HepG2 (cell line): Measurements from ENCODE around the gene SOX12. TPM values are rescaled to one million over a fixed set of nuclear protein-coding genes. Genes with fewer than 3 reads are reported as not detected.

Experiments used
- ARNT2 ChIP-seq: sonication (generic); formaldehyde crosslinking; IDR thresholded peaks from 2 replicates; pipeline ENCODE4 v1.8.0; 2022; ENCODE audit warnings: mild to moderate bottlenecking, low read depth, missing genetic modification reagents, moderate library complexity
- ARNTL ChIP-seq: sonication (generic); formaldehyde crosslinking; IDR thresholded peaks from 2 replicates; pipeline ENCODE4 v1.4.0; 2020; ENCODE audit warnings: mild to moderate bottlenecking, missing genetic modification reagents
- CHD4 ChIP-seq: fragments of 200-600 bp; sonication (generic); IDR thresholded peaks from 2 replicates; pipeline ENCODE4 v1.7.0; 2017; ENCODE audit warnings: mild to moderate bottlenecking, low read length, borderline replicate concordance
- FOXA3 ChIP-seq: IDR thresholded peaks from 2 replicates; pipeline ENCODE4 v1.6.1; 2016; ENCODE audit warnings: missing genetic modification reagents, missing compliant biosample characterization
- FOXM1 ChIP-seq: sonication (generic); formaldehyde crosslinking; IDR thresholded peaks from 2 replicates; pipeline ENCODE4 v1.5.0; 2020; ENCODE audit warnings: missing genetic modification reagents
- GABPA ChIP-seq, 2 experiments: IDR thresholded peaks; 2 replicates each; pipeline ENCODE4 v1.6.1; 2011 to 2016; ENCODE audit warnings: low read depth in 2 of 2, low read length in 1 of 2, missing biosample characterization in 1 of 2, missing genetic modification characterization in 1 of 2
- GABPB1 ChIP-seq: IDR thresholded peaks from 2 replicates; pipeline ENCODE4 v1.6.1; 2016; ENCODE audit warnings: mild to moderate bottlenecking, missing genetic modification reagents, moderate library complexity, missing compliant biosample characterization
- GLI4 ChIP-seq: sonication (generic); formaldehyde crosslinking; IDR thresholded peaks from 2 replicates; pipeline ENCODE4 v1.5.1; 2020; ENCODE audit warnings: missing genetic modification reagents, mild to moderate bottlenecking, moderate library complexity, borderline replicate concordance
- KLF13 ChIP-seq: sonication (generic); formaldehyde crosslinking; IDR thresholded peaks from 2 replicates; pipeline ENCODE4 v1.4.0; 2020; ENCODE audit warnings: mild to moderate bottlenecking, missing genetic modification reagents
- KLF15 ChIP-seq: sonication (generic); formaldehyde crosslinking; IDR thresholded peaks from 2 replicates; pipeline ENCODE4 v1.8.1; 2023; ENCODE audit warnings: borderline replicate concordance, mild to moderate bottlenecking, inconsistent platforms, missing genetic modification reagents, mixed read lengths
- MYNN ChIP-seq: sonication (generic); formaldehyde crosslinking; IDR thresholded peaks from 2 replicates; pipeline ENCODE4 v1.4.0; 2020; ENCODE audit warnings: mild to moderate bottlenecking, low read depth, missing genetic modification reagents
- NFE2L2 ChIP-seq: fragments of 150-350 bp; IDR thresholded peaks from 2 replicates; pipeline ENCODE4 v1.6.1; 2014; ENCODE audit warnings: low read length
- NKX3-1 ChIP-seq: sonication (generic); formaldehyde crosslinking; IDR thresholded peaks from 2 replicates; pipeline ENCODE4 v1.5.0; 2020; ENCODE audit warnings: missing genetic modification reagents
- RARA ChIP-seq: IDR thresholded peaks from 2 replicates; pipeline ENCODE4 v1.6.1; 2016; ENCODE audit warnings: missing genetic modification reagents, missing compliant biosample characterization
- RFX3 ChIP-seq: IDR thresholded peaks from 2 replicates; pipeline ENCODE4 v1.6.1; 2016; ENCODE audit warnings: missing biosample characterization, missing genetic modification reagents
- TARDBP ChIP-seq: sonication (generic); formaldehyde crosslinking; IDR thresholded peaks from 2 replicates; pipeline ENCODE4 v1.8.0; 2022; ENCODE audit warnings: mild to moderate bottlenecking, missing genetic modification reagents
- U2AF2 ChIP-seq: fragments of 200-400 bp; formaldehyde crosslinking; IDR thresholded peaks from 2 replicates; pipeline ENCODE4 v1.6.1; 2017; ENCODE audit warnings: low read depth, mild to moderate bottlenecking, low read length
- ZFP82 ChIP-seq: sonication (generic); formaldehyde crosslinking; IDR thresholded peaks from 2 replicates; pipeline ENCODE4 v1.5.1; 2020; ENCODE audit warnings: mild to moderate bottlenecking, missing genetic modification reagents, borderline replicate concordance
- ZIK1 ChIP-seq: sonication (generic); formaldehyde crosslinking; IDR thresholded peaks from 2 replicates; pipeline ENCODE4 v1.5.0; 2020; ENCODE audit warnings: mild to moderate bottlenecking, low read depth, missing genetic modification reagents, borderline replicate concordance
- ZNF207 ChIP-seq: fragments of 450-650 bp; IDR thresholded peaks from 2 replicates; pipeline ENCODE4 v1.6.1; 2016; ENCODE audit warnings: antibody characterized with exemption, borderline replicate concordance
- ZNF235 ChIP-seq: sonication (generic); formaldehyde crosslinking; IDR thresholded peaks from 2 replicates; pipeline ENCODE4 v1.8.1; 2023; ENCODE audit warnings: mild to moderate bottlenecking, missing genetic modification reagents, borderline replicate concordance
- ZNF431 ChIP-seq: sonication (generic); formaldehyde crosslinking; IDR thresholded peaks from 2 replicates; pipeline ENCODE4 v1.9.0; 2022; ENCODE audit warnings: missing genetic modification reagents, low read depth, mild to moderate bottlenecking, borderline replicate concordance
- ZNF510 ChIP-seq: sonication (generic); formaldehyde crosslinking; IDR thresholded peaks from 2 replicates; pipeline ENCODE4 v1.4.0; 2020; ENCODE audit warnings: low read depth, mild to moderate bottlenecking, missing genetic modification reagents
- ZNF547 ChIP-seq: sonication (generic); formaldehyde crosslinking; IDR thresholded peaks from 2 replicates; pipeline ENCODE4 v1.5.1; 2020; ENCODE audit warnings: mild to moderate bottlenecking, missing genetic modification reagents
- polyA plus RNA-seq, 8 experiments: library from polyadenylated mRNA; depleted of rRNA in 3 of 8; stranded (reverse) in 7 of 8; unstranded in 1 of 8; fragments of >200 nt; fragmentation: Illumina TruSeq in 4 of 8; extraction: Trizol in 4 of 8; gene quantifications; 2 replicates each; pipeline versions ENCODE4 v1.2.1 to v1.2.3, GENCODE V29; 2011 to 2016; ENCODE audit warnings: low read depth in 4 of 8, missing spikeins in 1 of 8, mixed read lengths in 1 of 8; ENCODE audit not compliant: insufficient read depth in 1 of 8
- total RNA-seq, 5 experiments: library from RNA; depleted of rRNA; stranded (reverse); fragments of >200 nt; fragmentation: Illumina TruSeq; extraction: Trizol; gene quantifications; 2 replicates each; pipeline ENCODE4 v1.2.3, GENCODE V29; 2016; ENCODE audit warnings: low read depth in 1 of 5
- TF ChIP-seq, protein P1 (sequence below): IDR thresholded peaks from 2 replicates; pipeline ENCODE4 v1.6.1; 2016; ENCODE audit warnings: mild to moderate bottlenecking
- TF ChIP-seq, protein P2 (sequence below): sonication (generic); formaldehyde crosslinking; conservative IDR thresholded peaks from 2 replicates; pipeline ENCODE4 v1.4.0; 2020; ENCODE audit warnings: mild to moderate bottlenecking, missing genetic modification reagents, moderate library complexity

Gene SOX12
- total and polyA plus RNA-seq, 2 of the 13 experiments (the other 11 are each of a cell fraction or from before 2014, with no cell fraction given): 10.0 to 18.7 TPM

DNA sequence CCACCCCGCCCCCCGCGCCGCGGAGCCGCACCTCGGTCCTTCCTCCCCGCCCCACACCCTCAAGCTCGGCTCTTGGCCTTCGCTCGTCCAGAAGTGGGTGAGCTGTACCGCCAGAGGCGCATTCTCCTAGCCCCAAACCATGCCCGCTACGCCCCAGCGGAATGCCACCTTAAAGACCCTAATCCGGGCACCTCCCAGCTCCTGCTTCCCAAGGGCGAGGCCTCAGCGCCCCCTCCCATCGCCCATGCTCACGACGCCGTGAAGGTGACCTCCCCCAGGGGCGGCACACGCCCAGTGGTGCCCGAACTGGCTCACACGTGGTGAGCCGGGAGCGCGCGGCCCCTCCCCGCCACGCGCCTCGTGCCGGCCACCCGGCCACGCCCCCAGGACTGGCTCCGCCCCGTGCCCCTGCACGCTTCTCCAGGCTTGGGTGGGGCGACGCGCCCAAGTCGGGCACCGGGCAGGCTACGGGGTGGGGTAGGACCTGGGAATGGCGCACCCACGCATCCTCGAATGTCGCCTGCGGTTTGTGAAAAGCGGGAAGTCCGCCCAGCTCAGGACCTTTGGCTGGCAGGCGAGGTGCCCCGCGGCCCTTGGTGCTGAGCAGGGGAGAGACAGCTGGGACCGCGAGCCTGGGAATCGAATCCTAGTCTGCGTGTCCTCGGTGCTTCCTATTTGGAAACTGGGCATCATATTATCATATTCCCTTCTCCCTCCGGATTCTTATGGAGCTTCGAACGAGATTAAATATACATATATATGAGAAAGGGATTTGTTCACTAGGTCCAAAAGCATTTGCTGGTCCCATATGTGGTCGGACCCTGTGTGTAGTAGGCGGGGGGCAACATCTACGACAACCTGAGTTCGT is 941 bp upstream of the SOX12 start (continued):
- peak; percentile 65; the same call in 1 of the 2 replicates for TF ChIP-seq FOXM1 (CRISPR knock-in tag)
- peak; percentile 31; the same call in 1 of the 2 replicates for TF ChIP-seq ZNF510
- TF ChIP-seq CHD4: peak; percentile 85
- TF ChIP-seq GABPA (IDR thresholded peaks at IDR 0.05; ENCODE audit: low read depth, low read length): no peak
- no peak for TF ChIP-seq GABPA (CRISPR knock-in tag; IDR thresholded peaks at IDR 0.05; ENCODE audit: low read depth)
- peak; percentile 78; the same call in 1 of the 2 replicates for TF ChIP-seq KLF13 (CRISPR knock-in tag)
- TF ChIP-seq, protein P1, sequence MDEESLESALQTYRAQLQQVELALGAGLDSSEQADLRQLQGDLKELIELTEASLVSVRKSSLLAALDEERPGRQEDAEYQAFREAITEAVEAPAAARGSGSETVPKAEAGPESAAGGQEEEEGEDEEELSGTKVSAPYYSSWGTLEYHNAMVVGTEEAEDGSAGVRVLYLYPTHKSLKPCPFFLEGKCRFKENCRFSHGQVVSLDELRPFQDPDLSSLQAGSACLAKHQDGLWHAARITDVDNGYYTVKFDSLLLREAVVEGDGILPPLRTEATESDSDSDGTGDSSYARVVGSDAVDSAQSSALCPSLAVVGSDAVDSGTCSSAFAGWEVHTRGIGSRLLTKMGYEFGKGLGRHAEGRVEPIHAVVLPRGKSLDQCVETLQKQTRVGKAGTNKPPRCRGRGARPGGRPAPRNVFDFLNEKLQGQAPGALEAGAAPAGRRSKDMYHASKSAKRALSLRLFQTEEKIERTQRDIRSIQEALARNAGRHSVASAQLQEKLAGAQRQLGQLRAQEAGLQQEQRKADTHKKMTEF (CRISPR knock-in tag): peak; percentile 98
- TF ChIP-seq KLF15 (CRISPR knock-in tag): peak; percentile 96; the same call in 1 of the 2 replicates
- TF ChIP-seq ZIK1 (CRISPR knock-in tag): peak; percentile 99
- peak; percentile 86 for TF ChIP-seq RARA (CRISPR knock-in tag)
- TF ChIP-seq GLI4 (CRISPR knock-in tag): no peak
- TF ChIP-seq TARDBP (CRISPR knock-in tag): peak; percentile 99
- no peak for TF ChIP-seq U2AF2
- TF ChIP-seq RFX3 (CRISPR knock-in tag): peak; percentile 35; the same call in 1 of the 2 replicates
- peak; percentile 98 for TF ChIP-seq NKX3-1 (CRISPR knock-in tag)
- TF ChIP-seq, protein P2, sequence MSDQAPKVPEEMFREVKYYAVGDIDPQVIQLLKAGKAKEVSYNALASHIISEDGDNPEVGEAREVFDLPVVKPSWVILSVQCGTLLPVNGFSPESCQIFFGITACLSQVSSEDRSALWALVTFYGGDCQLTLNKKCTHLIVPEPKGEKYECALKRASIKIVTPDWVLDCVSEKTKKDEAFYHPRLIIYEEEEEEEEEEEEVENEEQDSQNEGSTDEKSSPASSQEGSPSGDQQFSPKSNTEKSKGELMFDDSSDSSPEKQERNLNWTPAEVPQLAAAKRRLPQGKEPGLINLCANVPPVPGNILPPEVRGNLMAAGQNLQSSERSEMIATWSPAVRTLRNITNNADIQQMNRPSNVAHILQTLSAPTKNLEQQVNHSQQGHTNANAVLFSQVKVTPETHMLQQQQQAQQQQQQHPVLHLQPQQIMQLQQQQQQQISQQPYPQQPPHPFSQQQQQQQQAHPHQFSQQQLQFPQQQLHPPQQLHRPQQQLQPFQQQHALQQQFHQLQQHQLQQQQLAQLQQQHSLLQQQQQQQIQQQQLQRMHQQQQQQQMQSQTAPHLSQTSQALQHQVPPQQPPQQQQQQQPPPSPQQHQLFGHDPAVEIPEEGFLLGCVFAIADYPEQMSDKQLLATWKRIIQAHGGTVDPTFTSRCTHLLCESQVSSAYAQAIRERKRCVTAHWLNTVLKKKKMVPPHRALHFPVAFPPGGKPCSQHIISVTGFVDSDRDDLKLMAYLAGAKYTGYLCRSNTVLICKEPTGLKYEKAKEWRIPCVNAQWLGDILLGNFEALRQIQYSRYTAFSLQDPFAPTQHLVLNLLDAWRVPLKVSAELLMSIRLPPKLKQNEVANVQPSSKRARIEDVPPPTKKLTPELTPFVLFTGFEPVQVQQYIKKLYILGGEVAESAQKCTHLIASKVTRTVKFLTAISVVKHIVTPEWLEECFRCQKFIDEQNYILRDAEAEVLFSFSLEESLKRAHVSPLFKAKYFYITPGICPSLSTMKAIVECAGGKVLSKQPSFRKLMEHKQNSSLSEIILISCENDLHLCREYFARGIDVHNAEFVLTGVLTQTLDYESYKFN (CRISPR knock-in tag): peak; percentile 86; the same call in 1 of the 2 replicates
- TF ChIP-seq ZFP82 (CRISPR knock-in tag): no peak
- peak; percentile 42; the same call in 1 of the 2 replicates for TF ChIP-seq ZNF235 (CRISPR knock-in tag)
- peak; percentile 94 for TF ChIP-seq ZNF547 (CRISPR knock-in tag)
- peak; percentile 88 for TF ChIP-seq GABPB1 (CRISPR knock-in tag)
- TF ChIP-seq NFE2L2: no peak
- TF ChIP-seq ARNT2 (CRISPR knock-in tag): peak; percentile 98
- TF ChIP-seq ZNF431 (CRISPR knock-in tag): peak; percentile 94
- TF ChIP-seq ARNTL (CRISPR knock-in tag): peak; percentile 99
- no peak; the same call in 1 of the 2 replicates for TF ChIP-seq MYNN
- TF ChIP-seq ZNF207: no peak
- peak; percentile 87 for TF ChIP-seq FOXA3 (CRISPR knock-in tag)
